ENCODE data around the gene ATP7A. TPM values are rescaled to one million over a fixed set of nuclear protein-coding genes. Genes with fewer than 3 reads are reported as not detected.
A peak's percentile ranks its signal among the peaks of the same experiment; 100 is the strongest.
"Not testable (repeated sequence)": the region's sequence is repeated elsewhere in the genome, so short reads cannot be mapped to it uniquely, and the experiment has no call there.

ATP7A gene
- total RNA-seq = 13.6 TPM
- polyA plus RNA-seq = 1 to 10 TPM; 2.7 to 5.0 (median 3.0) TPM

DNA sequence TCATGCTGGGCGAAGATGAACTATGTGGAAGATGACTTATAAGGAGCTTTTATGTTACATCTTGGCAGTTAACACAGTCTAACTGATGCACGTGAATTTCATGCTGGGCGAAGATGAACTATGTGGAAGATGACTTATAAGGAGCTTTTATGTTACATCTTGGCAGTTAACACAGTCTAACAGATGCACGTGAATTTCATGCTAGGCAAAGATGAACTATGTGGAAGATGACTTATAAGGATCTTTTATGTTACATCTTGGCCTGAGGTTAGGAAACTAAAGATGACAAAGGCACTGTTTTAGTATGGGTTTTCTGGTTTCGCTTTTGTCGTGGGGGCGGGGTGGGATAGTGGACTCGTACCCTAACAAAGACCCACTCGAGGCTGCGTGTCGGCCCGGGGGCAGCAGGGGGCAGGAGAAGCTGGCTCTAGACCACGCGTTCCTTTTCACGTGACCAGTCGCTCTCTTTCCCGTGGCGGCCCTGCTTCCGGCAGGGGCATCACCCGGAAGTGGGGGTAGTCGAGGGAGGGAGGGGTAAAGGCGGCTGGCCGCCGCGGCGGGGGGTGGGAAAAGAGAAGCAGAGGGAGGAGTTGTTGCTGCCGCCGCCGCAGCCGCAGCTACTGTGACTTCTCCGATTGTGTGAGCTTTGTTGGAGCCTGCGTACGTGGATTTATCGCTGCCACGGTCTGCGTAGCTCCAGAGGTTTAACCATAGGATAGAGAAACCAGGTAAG is at the start of gene ATP7A:
TSS of gene ATP7A (plus strand) at position 586 of the 733 bp plus-strand sequence. CDS start 60,949 bp downstream, outside the sequence.
- Histone ChIP-seq H3K4me3 (ENCODE audit: low read depth, low read length) (peak within 1 kb of the TSS; percentile 98), H3K9me3 (ENCODE audit: control insufficient read depth in 2 of 2, low read length in 2 of 2) (no peaks in the 10 kb centered on the region), H3K36me3 (ENCODE audit: control insufficient read depth, insufficient read depth, low read length) (no peaks in the 10 kb centered on the region), H3K4me1 (ENCODE audit: control insufficient read depth, insufficient read depth, low read length, poor library complexity, severe bottlenecking) (peaks cover 10% of the 10 kb centered on the region), H3K27me3 (ENCODE audit: control insufficient read depth, insufficient read depth, low read length) (no peaks in the 10 kb centered on the region), H3K27ac (ENCODE audit: insufficient read depth, low read length, poor library complexity, severe bottlenecking) (peak within 1 kb of the TSS; percentile 83)
- no peaks in the 10 kb centered on the region for H3K9me3 Mint-ChIP-seq
- peak within 1 kb of the TSS; percentile 92 to 99 (median 96) for H3K4me3 Mint-ChIP-seq
- peak; percentile 96 for ATAC-seq (ENCODE audit: low read depth in 2 of 2)
- H3K27ac Mint-ChIP-seq = peak within 1 kb of the TSS; percentile 95 to 98 (median 97)
- peaks cover 5 to 21% (median 10%) of the 10 kb centered on the region in 4 donors for H3K4me1 Mint-ChIP-seq
- H3K27me3 Mint-ChIP-seq = no peaks in the 10 kb centered on the region
- H3K36me3 Mint-ChIP-seq = no peaks in the 10 kb centered on the region
- peak; percentile 87 to 94 (median 88) for DNase-seq

- Histone ChIP-seq H3K4me3 (ENCODE audit: low read depth, low read length) (no peak overlapping the region), H3K4me1 (ENCODE audit: control insufficient read depth, insufficient read depth, low read length, poor library complexity, severe bottlenecking) (no peaks in the 10 kb centered on the region), H3K36me3 (ENCODE audit: control insufficient read depth, insufficient read depth, low read length) (peaks cover 21% of the 10 kb centered on the region), H3K27ac (ENCODE audit: insufficient read depth, low read length, poor library complexity, severe bottlenecking) (no peak overlapping the region), H3K27me3 (ENCODE audit: control insufficient read depth, insufficient read depth, low read length) (no peaks in the 10 kb centered on the region), H3K9me3 (ENCODE audit: control insufficient read depth in 2 of 2, low read length in 2 of 2) (no peaks in the 10 kb centered on the region)
- H3K36me3 Mint-ChIP-seq = peaks cover 14% of the 10 kb centered on the region
- H3K9me3 Mint-ChIP-seq = no peaks in the 10 kb centered on the region
- H3K4me1 Mint-ChIP-seq = peaks cover 0 to 10% (median 3%) of the 10 kb centered on the region in 4 donors
- no peaks in the 10 kb centered on the region for H3K27me3 Mint-ChIP-seq
- no peak overlapping the region for H3K4me3 Mint-ChIP-seq
- ATAC-seq (ENCODE audit: low read depth in 2 of 2) (no peak), DNase-seq (no peak)
- H3K27ac Mint-ChIP-seq = no peak overlapping the region
These were observed 35.1 kb upstream of the ATP7A start for GRCh38 chrX:77875372-77875771.

- H3K27me3 ChIP-seq (ENCODE audit: control insufficient read depth, insufficient read depth, low read length); ATAC-seq (ENCODE audit: low read depth in 2 of 2); H3K9me3 Mint-ChIP-seq; H3K27ac Mint-ChIP-seq; H3K9me3 ChIP-seq (ENCODE audit: control insufficient read depth in 2 of 2, low read length in 2 of 2); H3K36me3 Mint-ChIP-seq; H3K27me3 Mint-ChIP-seq; H3K36me3 ChIP-seq (ENCODE audit: control insufficient read depth, insufficient read depth, low read length); H3K4me3 Mint-ChIP-seq; H3K4me3 ChIP-seq (ENCODE audit: low read depth, low read length); DNase-seq; H3K4me1 ChIP-seq (ENCODE audit: control insufficient read depth, insufficient read depth, low read length, poor library complexity, severe bottlenecking); H3K27ac ChIP-seq (ENCODE audit: insufficient read depth, low read length, poor library complexity, severe bottlenecking): not testable (repeated sequence)
- peaks cover 0 to 11% (median 1%) of the 10 kb centered on the region in 4 donors for H3K4me1 Mint-ChIP-seq
These were observed 29.1 kb upstream of the ATP7A start for GRCh38 chrX:77881418-77881817.

GRCh38 chrX:77892887-77893286 is 17.6 kb upstream of the ATP7A start:
- Histone ChIP-seq H3K4me3 (ENCODE audit: low read depth, low read length) (peak overlapping the region; percentile 95), H3K9me3 (ENCODE audit: control insufficient read depth in 2 of 2, low read length in 2 of 2) (no peaks in the 10 kb centered on the region), H3K36me3 (ENCODE audit: control insufficient read depth, insufficient read depth, low read length) (no peaks in the 10 kb centered on the region), H3K27me3 (ENCODE audit: control insufficient read depth, insufficient read depth, low read length) (no peaks in the 10 kb centered on the region), H3K4me1 (ENCODE audit: control insufficient read depth, insufficient read depth, low read length, poor library complexity, severe bottlenecking) (peaks cover 16% of the 10 kb centered on the region), H3K27ac (ENCODE audit: insufficient read depth, low read length, poor library complexity, severe bottlenecking) (no peak overlapping the region)
- Mint-ChIP-seq H3K27ac (no peak overlapping the region), H3K27me3 (no peaks in the 10 kb centered on the region), H3K9me3 (peaks cover 0 to 6% (median 0%) of the 10 kb centered on the region in 7 donors), H3K4me3 (peak overlapping the region in 3 of 4 donors; percentile 5 to 44 (median 42)), H3K4me1 (peaks cover 8 to 43% (median 25%) of the 10 kb centered on the region in 4 donors), H3K36me3 (peaks cover 4% of the 10 kb centered on the region)
- no peak for ATAC-seq (ENCODE audit: low read depth in 2 of 2)
- no peak for DNase-seq

- H3K36me3 ChIP-seq (ENCODE audit: control insufficient read depth, insufficient read depth, low read length) = no peaks in the 10 kb centered on the region
- peak overlapping the region; percentile 95 for H3K27ac ChIP-seq (ENCODE audit: insufficient read depth, low read length, poor library complexity, severe bottlenecking)
- DNase-seq = no peak
- Mint-ChIP-seq H3K4me3 (peak overlapping the region; percentile 92 to 98 (median 94)), H3K9me3 (peaks cover 0 to 6% (median 0%) of the 10 kb centered on the region in 7 donors), H3K27me3 (no peaks in the 10 kb centered on the region), H3K36me3 (peaks cover 4% of the 10 kb centered on the region), H3K27ac (peak overlapping the region in 2 of 3 donors; percentile 97 to 99), H3K4me1 (peaks cover 5 to 41% (median 22%) of the 10 kb centered on the region in 4 donors)
- ATAC-seq (ENCODE audit: low read depth in 2 of 2) = no peak
- H3K4me3 ChIP-seq (ENCODE audit: low read depth, low read length) = peak overlapping the region; percentile 95
- no peaks in the 10 kb centered on the region for H3K27me3 ChIP-seq (ENCODE audit: control insufficient read depth, insufficient read depth, low read length)
- peaks cover 16% of the 10 kb centered on the region for H3K4me1 ChIP-seq (ENCODE audit: control insufficient read depth, insufficient read depth, low read length, poor library complexity, severe bottlenecking)
- no peaks in the 10 kb centered on the region for H3K9me3 ChIP-seq (ENCODE audit: control insufficient read depth in 2 of 2, low read length in 2 of 2)
These were observed 16.8 kb upstream of the ATP7A start for GRCh38 chrX:77893713-77894112.

DNA sequence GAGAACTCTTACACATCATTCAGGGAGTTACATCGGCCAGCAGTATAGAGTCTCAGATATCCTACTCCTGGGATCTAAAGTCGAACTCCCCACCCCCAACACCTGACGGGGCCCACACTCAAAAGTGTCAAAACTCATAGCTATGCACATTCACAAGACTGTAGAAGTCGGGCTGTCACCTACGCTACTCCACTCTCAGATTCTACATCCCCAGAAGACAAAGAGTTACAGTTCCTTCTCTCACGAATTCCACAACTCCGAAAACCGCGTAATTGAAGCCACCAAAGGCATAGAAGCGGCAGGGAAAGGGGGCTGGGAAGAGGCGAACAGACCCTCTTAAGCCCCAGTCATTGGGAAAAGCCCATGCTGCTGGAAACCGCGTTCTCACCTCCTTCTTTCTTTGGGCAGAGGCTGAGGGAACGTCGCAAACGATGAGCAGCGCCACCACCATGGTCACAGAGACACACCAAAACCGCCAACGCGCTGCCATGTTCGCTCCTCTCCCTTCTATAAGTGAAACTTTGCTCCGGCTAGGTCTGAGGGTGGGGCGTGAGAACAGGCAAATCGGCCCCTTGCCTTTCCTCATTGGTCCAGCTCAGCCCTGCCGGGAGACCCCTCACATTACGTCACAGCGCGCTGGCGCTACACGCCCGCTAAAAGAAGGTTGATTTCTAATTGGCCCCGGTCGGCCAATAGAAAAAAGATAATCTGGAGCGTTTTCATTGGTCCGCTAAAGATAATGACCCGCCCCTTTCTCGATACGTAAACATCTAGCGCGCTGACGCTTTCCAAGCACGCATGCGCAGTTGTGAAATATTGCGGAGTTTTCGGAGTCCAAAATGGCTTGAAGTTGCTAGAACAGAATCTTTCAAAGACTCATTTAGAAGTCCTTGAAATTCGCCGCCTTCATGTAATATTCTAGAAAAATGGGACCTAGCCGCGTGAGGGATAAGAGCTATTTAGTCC is 15.3 kb upstream of the ATP7A start, which contains the start of gene MAGT1:
TSS of gene MAGT1 (minus strand) at position 515 of the 966 bp plus-strand sequence. CDS start at position 490, 25 bp downstream.
- H3K36me3 ChIP-seq (ENCODE audit: control insufficient read depth, insufficient read depth, low read length) = no peaks in the 10 kb centered on the region
- peak within 1 kb of the TSS; percentile 92 to 98 (median 94) for H3K4me3 Mint-ChIP-seq
- H3K27ac Mint-ChIP-seq = peak within 1 kb of the TSS; percentile 97 to 100 (median 99)
- no peaks in the 10 kb centered on the region for H3K27me3 ChIP-seq (ENCODE audit: control insufficient read depth, insufficient read depth, low read length)
- H3K27me3 Mint-ChIP-seq = no peaks in the 10 kb centered on the region
- no peaks in the 10 kb centered on the region for H3K36me3 Mint-ChIP-seq
- ATAC-seq (ENCODE audit: low read depth in 2 of 2) = peak; percentile 90 to 92
- peaks cover 16% of the 10 kb centered on the region for H3K4me1 ChIP-seq (ENCODE audit: control insufficient read depth, insufficient read depth, low read length, poor library complexity, severe bottlenecking)
- no peaks in the 10 kb centered on the region for H3K9me3 ChIP-seq (ENCODE audit: control insufficient read depth in 2 of 2, low read length in 2 of 2)
- peaks cover 5 to 43% (median 25%) of the 10 kb centered on the region in 4 donors for H3K4me1 Mint-ChIP-seq
- H3K4me3 ChIP-seq (ENCODE audit: low read depth, low read length) = peak within 1 kb of the TSS; percentile 95
- H3K27ac ChIP-seq (ENCODE audit: insufficient read depth, low read length, poor library complexity, severe bottlenecking) = peak within 1 kb of the TSS; percentile 95
- peak; percentile 88 to 96 (median 93) for DNase-seq
- H3K9me3 Mint-ChIP-seq = peaks cover 0 to 4% (median 0%) of the 10 kb centered on the region in 7 donors

GRCh38 chrX:77899081-77899828 is 11.2 kb upstream of the ATP7A start, which contains the start of gene COX7B:
COX7B (plus strand) TSS chrX:77899468; CDS start chrX:77899554, 86 bp downstream.
- DNase-seq (peak; percentile 69 to 94 (median 89)), ATAC-seq (ENCODE audit: low read depth in 2 of 2) (peak; percentile 62 to 70)
- Histone ChIP-seq H3K27ac (ENCODE audit: insufficient read depth, low read length, poor library complexity, severe bottlenecking) (peak within 1 kb of the TSS; percentile 90), H3K27me3 (ENCODE audit: control insufficient read depth, insufficient read depth, low read length) (no peaks in the 10 kb centered on the region), H3K36me3 (ENCODE audit: control insufficient read depth, insufficient read depth, low read length) (peaks cover 5% of the 10 kb centered on the region), H3K4me3 (ENCODE audit: low read depth, low read length) (peak within 1 kb of the TSS; percentile 98), H3K9me3 (ENCODE audit: control insufficient read depth in 2 of 2, low read length in 2 of 2) (no peaks in the 10 kb centered on the region), H3K4me1 (ENCODE audit: control insufficient read depth, insufficient read depth, low read length, poor library complexity, severe bottlenecking) (peaks cover 18% of the 10 kb centered on the region)
- Mint-ChIP-seq H3K36me3 (peaks cover 6% of the 10 kb centered on the region), H3K4me1 (peaks cover 5 to 39% (median 20%) of the 10 kb centered on the region in 4 donors), H3K27ac (peak within 1 kb of the TSS; percentile 83 to 98 (median 96)), H3K4me3 (peak within 1 kb of the TSS; percentile 85 to 98 (median 92)), H3K9me3 (peaks cover 0 to 4% (median 0%) of the 10 kb centered on the region in 7 donors), H3K27me3 (no peaks in the 10 kb centered on the region)
